Large intestine (tissue), 3 donors: ENCODE data around the gene OR5H2. TPM values are rescaled to one million over a fixed set of nuclear protein-coding genes. Genes with fewer than 3 reads are reported as not detected.

Experiments used
- DNase-seq, 2 donors: peaks; one replicate each; pipeline versions ENCODE4 v3.0.0 to v3.0.0-alpha.2; 2013
- H3K27ac ChIP-seq: one replicate; pipeline ENCODE4 v1.5.1; 2013; ENCODE audit warnings: low read length
- H3K27me3 ChIP-seq: 2 replicates; pipeline ENCODE4 v1.6.1; 2013; ENCODE audit warnings: low read length; ENCODE audit not compliant: control insufficient read depth, insufficient read depth
- H3K36me3 ChIP-seq: 2 replicates; pipeline ENCODE4 v1.6.1; 2013; ENCODE audit warnings: low read length; ENCODE audit not compliant: control insufficient read depth, insufficient read depth
- H3K4me1 ChIP-seq: one replicate; pipeline ENCODE4 v1.6.1; 2013; ENCODE audit warnings: low read length; ENCODE audit not compliant: control insufficient read depth, insufficient read depth
- H3K4me3 ChIP-seq: one replicate; pipeline ENCODE4 v1.5.1; 2013; ENCODE audit warnings: low read length
- H3K9me3 ChIP-seq: one replicate; pipeline ENCODE4 v1.6.1; 2013; ENCODE audit warnings: mild to moderate bottlenecking, low read depth, low read length, moderate library complexity; ENCODE audit not compliant: control insufficient read depth
- WGBS: methylation state at CpG from one replicate; pipeline ENCODE4 v1.1.5; 2013; ENCODE audit warnings: low lambda C conversion rate; ENCODE audit not compliant: insufficient coverage; 5-methylcytosine and 5-hydroxymethylcytosine counted together
- polyA plus RNA-seq: library from polyadenylated mRNA; unstranded; fragments of 120-200 nt; gene quantifications from one replicate; pipeline ENCODE4 v1.2.1, GENCODE V29; 2013

The OR5H2 gene
- polyA plus RNA-seq, 1 donor, result not detected

- no peaks in the 10 kb centered on the region for H3K36me3 ChIP-seq
- no CpG with 5 or more reads among the region's 3 CpGs for WGBS
- peaks cover 12% of the 10 kb centered on the region for H3K9me3 ChIP-seq
- no peak overlapping the region for H3K27ac ChIP-seq
- no peak for DNase-seq
- H3K27me3 ChIP-seq, result no peaks in the 10 kb centered on the region
- no peaks in the 10 kb centered on the region for H3K4me1 ChIP-seq
- no peak overlapping the region for H3K4me3 ChIP-seq
Measured at GRCh38 chr3:98272126-98272525, 10.2 kb upstream of the OR5H2 start.

GRCh38 chr3:98274914-98275313 lies 7.4 kb upstream of the OR5H2 start:
- no peaks in the 10 kb centered on the region for H3K4me1 ChIP-seq
- H3K9me3 ChIP-seq, result peaks cover 12% of the 10 kb centered on the region
- DNase-seq, result no peak
- no peaks in the 10 kb centered on the region for H3K27me3 ChIP-seq
- no CpG with 5 or more reads among the region's 3 CpGs for WGBS
- H3K36me3 ChIP-seq, result no peaks in the 10 kb centered on the region
- H3K4me3 ChIP-seq, result no peak overlapping the region
- H3K27ac ChIP-seq, result no peak overlapping the region

GRCh38 chr3:98290916-98291315 lies 8.6 kb downstream of the OR5H2 start:
- Histone ChIP-seq H3K4me1 (no peaks in the 10 kb centered on the region), H3K9me3 (no peaks in the 10 kb centered on the region), H3K4me3 (no peak overlapping the region), H3K36me3 (no peaks in the 10 kb centered on the region), H3K27ac (no peak overlapping the region), H3K27me3 (no peaks in the 10 kb centered on the region)
- no CpG with 5 or more reads among the region's 1 CpG for WGBS
- no peak for DNase-seq

- no peaks in the 10 kb centered on the region for H3K9me3 ChIP-seq
- no peaks in the 10 kb centered on the region for H3K36me3 ChIP-seq
- no peaks in the 10 kb centered on the region for H3K27me3 ChIP-seq
- no peak for DNase-seq
- no peak overlapping the region for H3K4me3 ChIP-seq
- no CpG with 5 or more reads among the region's 10 CpGs for WGBS
- H3K27ac ChIP-seq, result no peak overlapping the region
- H3K4me1 ChIP-seq, result no peaks in the 10 kb centered on the region
Measured at GRCh38 chr3:98291332-98291957, 9.1 kb downstream of the OR5H2 start.

GRCh38 chr3:98322101-98322500 lies 39.8 kb downstream of the OR5H2 start:
- H3K9me3 ChIP-seq, result no peaks in the 10 kb centered on the region
- DNase-seq, result no peak
- H3K27me3 ChIP-seq, result peaks cover 2% of the 10 kb centered on the region
- no peaks in the 10 kb centered on the region for H3K36me3 ChIP-seq
- H3K4me1 ChIP-seq, result no peaks in the 10 kb centered on the region
- H3K4me3 ChIP-seq, result no peak overlapping the region
- H3K27ac ChIP-seq, result no peak overlapping the region
- 80% methylated on average over 1 of the region's 2 CpGs for WGBS

GRCh38 chr3:98322686-98323085 lies 40.4 kb downstream of the OR5H2 start:
- no CpG with 5 or more reads among the region's 2 CpGs for WGBS
- Histone ChIP-seq H3K27me3 (peaks cover 2% of the 10 kb centered on the region), H3K9me3 (no peaks in the 10 kb centered on the region), H3K4me1 (no peaks in the 10 kb centered on the region), H3K4me3 (no peak overlapping the region), H3K36me3 (no peaks in the 10 kb centered on the region), H3K27ac (no peak overlapping the region)
- DNase-seq, result no peak

- H3K27me3 ChIP-seq, result peaks cover 2% of the 10 kb centered on the region
- no peak overlapping the region for H3K27ac ChIP-seq
- H3K36me3 ChIP-seq, result no peaks in the 10 kb centered on the region
- DNase-seq, result no peak
- no peaks in the 10 kb centered on the region for H3K4me1 ChIP-seq
- H3K4me3 ChIP-seq, result no peak overlapping the region
- H3K9me3 ChIP-seq, result no peaks in the 10 kb centered on the region
Measured at GRCh38 chr3:98323425-98323824, 41.1 kb downstream of the OR5H2 start.

- no peak overlapping the region for H3K4me3 ChIP-seq
Measured at GRCh38 chr3:98325055-98325454, 42.8 kb downstream of the OR5H2 start.

GRCh38 chr3:98326105-98326893 lies 44.0 kb downstream of the OR5H2 start:
- no peaks in the 10 kb centered on the region for H3K9me3 ChIP-seq
- WGBS, result 100% methylated on average over 2 of the region's 2 CpGs
- DNase-seq, result no peak

More at GRCh38 chr3:98325055-98325454, 42.8 kb downstream of the OR5H2 start:
- Histone ChIP-seq H3K36me3 (no peaks in the 10 kb centered on the region), H3K27me3 (peaks cover 2% of the 10 kb centered on the region), H3K4me1 (no peaks in the 10 kb centered on the region), H3K9me3 (no peaks in the 10 kb centered on the region), H3K27ac (no peak overlapping the region)
- no peak for DNase-seq
- WGBS, result 48% methylated on average over 6 of the region's 12 CpGs

GRCh38 chr3:98326945-98327344 lies 44.6 kb downstream of the OR5H2 start:
- H3K36me3 ChIP-seq, result no peaks in the 10 kb centered on the region

More at GRCh38 chr3:98326105-98326893, 44.0 kb downstream of the OR5H2 start:
- H3K36me3 ChIP-seq, result no peaks in the 10 kb centered on the region
- H3K27ac ChIP-seq, result no peak overlapping the region
- H3K4me1 ChIP-seq, result no peaks in the 10 kb centered on the region
- H3K27me3 ChIP-seq, result peaks cover 2% of the 10 kb centered on the region
- no peak overlapping the region for H3K4me3 ChIP-seq

GRCh38 chr3:98328933-98329332 lies 46.6 kb downstream of the OR5H2 start:
- Histone ChIP-seq H3K27ac (no peak overlapping the region), H3K36me3 (no peaks in the 10 kb centered on the region), H3K4me1 (no peaks in the 10 kb centered on the region), H3K4me3 (no peak overlapping the region), H3K9me3 (no peaks in the 10 kb centered on the region), H3K27me3 (peaks cover 2% of the 10 kb centered on the region)
- 60% methylated on average over 1 of the region's 5 CpGs for WGBS
- no peak for DNase-seq

More at GRCh38 chr3:98326945-98327344, 44.6 kb downstream of the OR5H2 start:
- H3K4me1 ChIP-seq, result no peaks in the 10 kb centered on the region
- no peak for DNase-seq
- H3K27ac ChIP-seq, result no peak overlapping the region
- no peak overlapping the region for H3K4me3 ChIP-seq
- peaks cover 2% of the 10 kb centered on the region for H3K27me3 ChIP-seq
- no peaks in the 10 kb centered on the region for H3K9me3 ChIP-seq
